Measurements from ENCODE around the gene TSR1.

TSR1 gene

DNA sequence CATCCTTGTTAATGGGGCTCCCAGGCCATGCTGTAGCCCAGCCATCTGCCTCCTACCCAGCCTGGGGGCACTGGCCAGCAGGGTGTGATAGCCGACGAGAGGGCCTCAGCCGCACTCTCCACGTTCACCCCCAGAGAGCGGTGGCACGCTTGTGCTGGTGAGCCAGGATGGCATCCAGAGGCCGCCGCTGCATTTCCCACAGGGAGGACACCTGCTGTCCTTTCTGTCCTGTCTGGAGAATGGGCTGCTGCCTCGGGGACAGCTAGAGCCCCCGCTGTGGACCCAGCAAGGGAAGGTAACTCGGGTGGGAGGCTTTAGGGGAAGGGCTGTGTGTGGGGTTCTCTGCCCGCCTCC, 28.5 kb upstream of the TSR1 start:
- TF ChIP-seq, protein P1, sequence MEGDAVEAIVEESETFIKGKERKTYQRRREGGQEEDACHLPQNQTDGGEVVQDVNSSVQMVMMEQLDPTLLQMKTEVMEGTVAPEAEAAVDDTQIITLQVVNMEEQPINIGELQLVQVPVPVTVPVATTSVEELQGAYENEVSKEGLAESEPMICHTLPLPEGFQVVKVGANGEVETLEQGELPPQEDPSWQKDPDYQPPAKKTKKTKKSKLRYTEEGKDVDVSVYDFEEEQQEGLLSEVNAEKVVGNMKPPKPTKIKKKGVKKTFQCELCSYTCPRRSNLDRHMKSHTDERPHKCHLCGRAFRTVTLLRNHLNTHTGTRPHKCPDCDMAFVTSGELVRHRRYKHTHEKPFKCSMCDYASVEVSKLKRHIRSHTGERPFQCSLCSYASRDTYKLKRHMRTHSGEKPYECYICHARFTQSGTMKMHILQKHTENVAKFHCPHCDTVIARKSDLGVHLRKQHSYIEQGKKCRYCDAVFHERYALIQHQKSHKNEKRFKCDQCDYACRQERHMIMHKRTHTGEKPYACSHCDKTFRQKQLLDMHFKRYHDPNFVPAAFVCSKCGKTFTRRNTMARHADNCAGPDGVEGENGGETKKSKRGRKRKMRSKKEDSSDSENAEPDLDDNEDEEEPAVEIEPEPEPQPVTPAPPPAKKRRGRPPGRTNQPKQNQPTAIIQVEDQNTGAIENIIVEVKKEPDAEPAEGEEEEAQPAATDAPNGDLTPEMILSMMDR (IDR thresholded peaks at IDR 0.05; ENCODE audit: low read depth, low read length): no peak
- no peak overlapping the region for H3K4me3 ChIP-seq (ENCODE audit: low read depth, low read length)
- H3K27me3 ChIP-seq: no peaks in the 10 kb centered on the region
- H3K36me3 ChIP-seq: no peaks in the 10 kb centered on the region
- no peaks in the 10 kb centered on the region for H3K4me1 ChIP-seq
- no peak for DNase-seq
- H3K9me3 ChIP-seq: no peaks in the 10 kb centered on the region

DNA sequence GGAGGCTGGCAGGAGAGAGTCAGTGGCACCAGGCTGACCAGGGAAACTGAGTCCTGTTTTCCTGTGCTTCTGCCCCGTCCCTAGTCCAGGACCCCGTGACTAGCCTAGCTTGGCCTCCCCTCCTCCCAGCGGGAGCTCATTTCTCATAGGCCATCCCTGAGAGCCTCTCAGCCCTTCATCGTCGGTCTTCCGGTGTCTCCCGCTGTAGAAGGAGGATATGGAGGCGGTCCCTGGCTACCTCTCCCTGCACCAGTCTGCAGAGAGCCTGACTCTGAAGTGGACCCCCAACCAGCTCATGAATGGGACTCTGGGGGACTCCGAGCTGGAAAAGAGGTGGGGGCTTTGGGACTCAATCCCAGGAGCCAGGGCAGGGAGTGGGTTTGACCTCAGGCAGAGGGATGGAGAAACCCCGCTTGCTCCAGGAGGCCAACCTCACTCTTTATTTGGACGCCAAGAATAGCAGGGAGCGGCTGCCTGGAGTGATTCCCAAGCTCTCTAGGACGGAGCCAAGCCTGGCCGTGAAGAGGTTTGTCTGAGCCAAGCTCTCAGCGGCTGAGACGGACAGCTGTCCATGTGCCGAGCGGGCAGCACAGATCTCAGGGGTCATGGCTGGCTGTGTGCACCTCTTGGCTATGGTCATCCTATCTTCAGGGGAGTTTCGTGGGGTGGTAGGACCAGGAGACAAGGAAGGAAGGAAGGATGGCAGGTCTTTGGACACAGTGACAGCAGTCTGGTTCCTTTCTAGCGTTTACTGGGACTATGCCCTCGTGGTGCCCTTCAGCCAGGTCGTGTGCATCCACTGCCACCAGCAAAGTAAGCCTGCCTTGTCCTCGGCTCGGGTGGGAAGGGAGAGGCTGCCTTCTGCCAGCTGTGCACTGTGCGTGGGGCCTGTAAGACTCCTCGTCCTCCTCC, 27.9 kb upstream of the TSR1 start:
- no peak for DNase-seq
- Histone ChIP-seq H3K27me3 (no peaks in the 10 kb centered on the region), H3K36me3 (no peaks in the 10 kb centered on the region), H3K9me3 (no peaks in the 10 kb centered on the region), H3K4me1 (no peaks in the 10 kb centered on the region), H3K4me3 (ENCODE audit: low read depth, low read length) (no peak overlapping the region)
- TF ChIP-seq, protein P1 (IDR thresholded peaks at IDR 0.05; ENCODE audit: low read depth, low read length): no peak

DNA sequence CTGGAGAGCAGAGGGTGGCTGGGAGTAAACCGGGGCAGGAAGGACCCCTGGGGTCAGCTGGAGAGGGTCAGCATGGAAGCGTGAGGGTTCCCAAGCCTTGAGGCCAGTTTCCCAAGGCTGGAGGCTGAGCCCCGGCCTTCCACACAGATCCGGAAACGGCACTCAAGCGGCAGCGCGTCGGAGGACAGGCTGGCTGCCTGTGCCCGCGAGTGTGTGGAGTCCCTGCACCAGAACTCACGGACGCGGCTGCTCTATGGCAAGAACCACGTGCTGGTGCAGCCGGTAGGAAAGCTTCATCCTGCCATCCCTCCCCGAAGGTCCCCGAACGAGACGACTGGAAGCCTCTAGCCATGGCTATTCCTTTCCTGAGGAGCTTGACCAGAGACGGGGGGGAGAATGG, 27.1 kb upstream of the TSR1 start:
- TF ChIP-seq, protein P1 (IDR thresholded peaks at IDR 0.05; ENCODE audit: low read depth, low read length): no peak
- Histone ChIP-seq H3K4me1 (no peaks in the 10 kb centered on the region), H3K36me3 (no peaks in the 10 kb centered on the region), H3K4me3 (ENCODE audit: low read depth, low read length) (no peak overlapping the region), H3K27me3 (no peaks in the 10 kb centered on the region), H3K9me3 (no peaks in the 10 kb centered on the region)
- DNase-seq: no peak

DNA sequence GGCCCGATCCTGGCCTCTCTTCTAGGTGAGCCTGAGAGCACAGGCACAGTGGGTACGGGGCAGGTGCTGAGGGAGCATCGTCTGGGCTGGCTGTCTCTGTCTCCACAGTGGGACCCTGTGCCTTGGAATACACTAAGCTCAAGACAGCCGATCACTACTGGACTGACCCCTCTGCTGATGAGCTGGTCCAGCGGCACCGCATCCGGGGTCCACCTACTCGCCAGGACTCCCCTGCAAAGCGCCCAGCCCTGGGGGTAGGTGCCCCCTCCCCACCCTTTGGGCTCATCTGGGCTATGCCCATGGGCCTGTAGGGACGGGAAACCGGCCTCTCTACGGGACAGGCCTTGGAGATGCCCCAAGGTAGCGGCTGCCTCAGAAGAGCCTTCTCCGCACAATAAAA, 26.6 kb upstream of the TSR1 start:
- DNase-seq: no peak

DNA sequence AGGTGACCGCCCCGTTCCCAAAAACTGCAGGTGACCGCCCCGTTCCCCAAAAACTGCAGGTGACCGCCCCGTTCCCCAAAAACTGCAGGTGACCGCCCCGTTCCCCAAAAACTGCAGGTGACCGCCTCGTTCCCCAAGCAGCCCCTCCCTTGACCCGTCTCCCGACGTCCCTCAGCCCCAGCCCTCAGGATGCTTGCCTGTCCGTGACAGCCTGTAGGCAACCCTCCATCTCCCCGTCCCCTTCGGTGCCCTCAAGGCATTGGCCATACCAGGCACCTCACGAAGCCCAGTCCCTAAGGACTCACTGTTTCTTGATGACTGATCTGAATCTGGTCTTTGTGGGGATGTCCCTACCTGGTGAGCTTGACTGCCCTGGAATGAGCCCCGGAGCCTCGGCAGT, 26.2 kb upstream of the TSR1 start:
- DNase-seq: no peak
- Histone ChIP-seq H3K36me3 (no peaks in the 10 kb centered on the region), H3K4me3 (ENCODE audit: low read depth, low read length) (no peak overlapping the region), H3K27me3 (no peaks in the 10 kb centered on the region), H3K4me1 (no peaks in the 10 kb centered on the region), H3K9me3 (no peaks in the 10 kb centered on the region)
- TF ChIP-seq, protein P1 (IDR thresholded peaks at IDR 0.05; ENCODE audit: low read depth, low read length): no peak

More for the DNA sequence above, 26.6 kb upstream of the TSR1 start:
- Histone ChIP-seq H3K36me3 (no peaks in the 10 kb centered on the region), H3K4me3 (ENCODE audit: low read depth, low read length) (no peak overlapping the region), H3K27me3 (no peaks in the 10 kb centered on the region), H3K4me1 (no peaks in the 10 kb centered on the region), H3K9me3 (no peaks in the 10 kb centered on the region)
- TF ChIP-seq, protein P1 (IDR thresholded peaks at IDR 0.05; ENCODE audit: low read depth, low read length): no peak

DNA sequence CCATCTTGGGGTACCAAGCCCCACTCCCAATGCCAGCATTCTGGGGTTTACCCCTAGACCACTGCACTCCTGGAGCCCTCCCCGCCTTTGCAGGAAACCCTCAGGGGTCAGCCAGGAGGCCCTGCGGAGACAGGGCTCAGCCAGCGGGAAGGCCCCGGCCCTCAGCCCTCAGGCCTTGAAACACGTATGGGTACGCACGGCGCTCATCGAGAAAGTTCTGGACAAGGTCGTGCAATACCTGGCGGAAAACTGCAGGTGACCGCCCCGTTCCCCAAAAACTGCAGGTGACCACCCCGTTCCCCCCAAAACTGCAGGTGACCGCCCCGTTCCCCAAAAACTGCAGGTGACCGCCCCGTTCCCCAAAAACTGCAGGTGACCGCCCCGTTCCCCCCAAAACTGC, 25.8 kb upstream of the TSR1 start:
- Histone ChIP-seq H3K4me1 (no peaks in the 10 kb centered on the region), H3K4me3 (ENCODE audit: low read depth, low read length) (no peak overlapping the region), H3K36me3 (no peaks in the 10 kb centered on the region), H3K9me3 (no peaks in the 10 kb centered on the region), H3K27me3 (no peaks in the 10 kb centered on the region)
- TF ChIP-seq, protein P1 (IDR thresholded peaks at IDR 0.05; ENCODE audit: low read depth, low read length): no peak
- no peak for DNase-seq
